CD4-positive, alpha-beta T cell treated with Interleukin-15 for 1 hour (primary cell): ENCODE results near the gene INHA.

Experiments used
- DNase-seq: peaks from one replicate; pipeline ENCODE4 v3.0.0-alpha.2; 2020

INHA gene

DNA sequence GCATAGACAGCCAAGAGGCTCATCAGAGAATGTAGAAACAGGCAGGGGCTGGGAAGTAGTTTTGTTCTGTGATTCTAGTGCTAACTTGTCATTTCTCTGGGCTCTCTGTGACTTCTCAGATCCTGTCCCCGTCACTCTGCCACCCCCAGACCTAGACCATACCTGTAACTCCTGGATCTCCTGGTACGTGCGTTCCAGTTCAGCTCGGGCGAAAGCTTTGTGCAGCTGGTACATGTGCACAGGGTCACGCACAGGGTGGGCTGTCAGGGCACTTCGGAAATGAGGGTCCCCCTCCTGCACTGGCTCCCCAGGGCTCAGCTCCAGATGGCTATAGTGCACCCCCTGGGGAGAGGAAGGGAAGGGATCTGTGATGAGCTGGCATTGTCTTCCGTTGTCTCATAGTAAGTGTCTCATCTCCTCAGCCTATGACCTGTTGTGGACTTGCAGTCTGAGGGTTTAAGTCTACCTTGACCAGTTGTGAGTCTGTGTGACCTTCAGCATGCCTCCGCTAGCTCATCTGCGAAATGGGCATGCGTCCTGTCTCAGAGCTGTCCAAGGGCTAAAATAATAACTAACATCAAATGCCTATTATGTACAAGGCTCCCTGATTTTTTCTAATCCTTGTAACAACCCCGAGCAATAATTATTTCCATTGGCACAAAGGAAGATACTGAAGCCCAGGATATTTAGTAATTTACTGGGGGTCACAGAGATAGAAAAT lies 31.2 kb upstream of the INHA start:
- no peak for DNase-seq

- DNase-seq: peak; percentile 86
Observed at GRCh38 chr2:219541611-219542180, 30.4 kb upstream of the INHA start.

DNA sequence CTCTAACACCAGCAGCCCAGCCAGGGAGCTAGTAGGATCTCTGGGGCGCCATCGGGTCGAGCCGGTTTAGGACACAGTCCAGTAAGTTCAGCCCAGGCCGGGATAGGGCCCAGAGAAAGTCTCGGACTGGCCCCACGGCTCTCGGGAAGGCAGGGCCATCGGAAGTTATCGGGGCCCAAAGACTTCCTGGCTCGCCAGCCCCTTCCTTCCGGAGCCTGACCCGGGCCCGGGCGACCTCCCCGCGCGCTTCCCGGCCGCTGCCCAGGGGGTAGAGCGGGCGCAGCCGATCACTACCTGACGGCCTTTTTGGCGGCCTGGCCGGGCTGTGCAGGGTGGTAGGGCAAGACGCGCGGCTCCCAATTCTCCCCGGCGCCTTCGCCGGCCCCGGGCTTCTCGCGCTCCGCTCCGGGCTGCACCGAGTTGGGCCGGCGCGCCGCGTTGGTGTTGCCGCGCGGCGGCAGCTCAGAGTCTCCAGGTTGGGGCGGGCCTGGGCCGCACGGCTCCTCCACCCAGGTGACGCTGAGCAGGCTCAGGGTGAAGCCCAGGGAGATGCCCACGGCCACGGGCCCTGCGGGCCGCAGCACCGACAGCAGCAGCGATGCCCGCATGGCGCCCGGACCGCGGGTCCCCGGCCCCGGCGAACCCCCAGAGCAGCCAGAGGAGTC lies 29.0 kb upstream of the INHA start:
- DNase-seq: no peak

DNA sequence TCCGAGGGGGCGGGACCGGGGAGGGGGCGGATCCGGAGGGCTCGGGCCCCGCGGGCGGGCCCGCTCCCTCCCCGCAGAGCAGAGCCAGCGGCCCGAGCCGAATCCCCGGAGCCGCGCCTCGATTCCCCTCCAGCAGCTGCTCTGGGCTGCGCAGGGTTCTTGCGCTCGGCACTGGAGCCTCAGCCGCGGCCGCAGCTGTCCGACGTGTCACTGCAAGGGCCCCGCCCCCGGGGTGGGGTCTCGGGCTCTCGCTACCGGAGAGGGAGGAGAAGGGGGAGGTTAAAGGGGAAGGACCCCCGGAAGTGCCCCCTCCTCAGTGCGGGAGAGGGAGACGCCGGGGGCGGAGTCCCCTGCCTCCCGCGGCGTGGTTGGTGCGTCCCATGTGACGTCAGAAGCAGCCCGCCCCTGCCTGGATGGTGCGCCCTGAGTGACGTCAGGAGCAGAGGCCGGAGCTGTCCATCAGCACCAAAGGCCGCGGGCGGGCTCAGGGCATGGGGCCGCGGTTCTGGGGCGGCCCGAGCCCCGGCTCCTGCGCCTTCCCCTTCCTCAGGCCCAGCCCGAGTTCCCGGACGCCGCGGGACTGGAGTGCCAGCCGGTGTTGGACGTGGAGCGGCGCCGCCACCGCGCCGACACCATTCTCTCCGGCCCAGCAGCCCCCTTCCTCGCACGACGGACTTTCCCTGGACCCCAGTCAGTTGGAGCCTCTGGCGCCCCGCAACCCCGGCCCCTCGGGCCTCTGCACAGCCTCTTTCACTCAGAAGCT lies 28.3 kb upstream of the INHA start, which contains the start of the genes CHPF and TMEM198:
CHPF (minus strand) TSS at position 214 of the 763 bp plus-strand sequence. CDS start 271 bp downstream, outside the sequence.
TMEM198 (plus strand) TSS at position 433 of the 763 bp plus-strand sequence. CDS start 700 bp downstream, outside the sequence.
- peak; percentile 96 for DNase-seq

DNA sequence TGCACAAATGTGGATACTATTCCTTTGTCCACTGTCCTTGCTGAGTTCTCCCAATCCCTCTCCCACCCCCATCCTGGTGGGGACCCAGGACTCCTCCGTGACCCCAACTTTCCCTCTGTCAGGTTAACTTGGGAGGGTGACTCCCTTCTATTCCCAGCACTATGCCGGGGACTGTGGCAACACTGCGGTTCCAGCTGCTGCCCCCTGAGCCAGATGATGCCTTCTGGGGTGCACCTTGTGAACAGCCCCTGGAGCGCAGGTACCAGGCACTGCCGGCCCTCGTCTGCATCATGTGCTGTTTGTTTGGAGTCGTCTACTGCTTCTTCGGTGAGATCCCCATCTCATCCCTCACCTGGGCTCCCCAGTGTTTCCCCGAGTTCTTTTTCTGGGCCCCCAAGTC lies 27.5 kb upstream of the INHA start:
- no peak for DNase-seq

DNA sequence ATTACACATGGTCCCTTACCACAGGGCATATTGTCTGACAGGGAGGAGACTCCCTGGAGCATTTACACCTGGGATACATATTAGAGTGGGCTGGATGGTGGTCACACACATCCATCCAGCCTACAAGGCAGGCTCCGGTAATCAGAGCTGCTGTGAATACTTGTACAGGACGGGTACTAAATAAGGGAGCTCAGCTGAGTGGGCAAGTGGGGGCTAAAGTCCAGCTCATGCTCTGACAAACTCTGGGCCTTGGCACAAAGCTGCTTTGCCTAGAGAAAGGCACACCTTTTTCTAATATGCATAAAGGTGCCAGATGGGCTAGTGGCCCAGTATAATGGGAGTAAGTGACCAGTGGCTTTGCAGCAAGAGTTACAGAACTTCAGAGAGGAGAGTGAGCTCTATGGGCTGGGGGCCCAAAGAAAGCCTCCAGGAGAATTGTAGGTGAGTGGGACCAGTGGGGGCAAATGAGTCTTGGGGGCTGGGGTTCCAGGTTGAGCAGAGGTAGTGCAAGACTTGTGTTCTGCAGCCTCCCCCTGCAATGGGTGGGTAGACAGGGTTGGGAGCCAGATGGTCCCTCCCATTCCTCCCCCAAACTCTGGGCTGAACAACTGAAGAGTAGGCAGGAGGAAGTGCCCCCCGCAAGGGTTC lies 26.7 kb upstream of the INHA start:
- DNase-seq: no peak

DNA sequence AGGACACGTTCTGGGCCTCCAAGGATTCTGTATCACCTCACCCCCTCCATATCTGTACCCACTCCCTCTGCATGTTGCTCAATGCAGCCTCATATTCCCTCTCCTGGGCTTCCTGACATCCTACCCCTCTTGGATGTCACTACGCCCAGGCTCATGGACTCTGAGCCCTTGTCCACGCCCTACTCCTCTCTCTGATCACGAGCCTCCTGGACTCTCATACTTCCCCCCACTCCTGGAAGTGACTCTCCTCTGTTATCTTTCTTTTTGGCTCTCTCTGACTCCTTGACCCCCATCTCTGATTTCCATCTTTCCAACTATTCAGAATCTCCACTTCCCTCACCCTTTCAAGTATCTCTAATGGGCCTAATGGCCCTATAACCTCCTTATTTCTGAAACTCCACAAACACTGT lies 26.2 kb upstream of the INHA start:
- DNase-seq: no peak

- DNase-seq: no peak
Observed at GRCh38 chr2:219547621-219548020, 24.5 kb upstream of the INHA start.

GRCh38 chr2:219548990-219549389 lies 23.1 kb upstream of the INHA start:
- no peak for DNase-seq

DNA sequence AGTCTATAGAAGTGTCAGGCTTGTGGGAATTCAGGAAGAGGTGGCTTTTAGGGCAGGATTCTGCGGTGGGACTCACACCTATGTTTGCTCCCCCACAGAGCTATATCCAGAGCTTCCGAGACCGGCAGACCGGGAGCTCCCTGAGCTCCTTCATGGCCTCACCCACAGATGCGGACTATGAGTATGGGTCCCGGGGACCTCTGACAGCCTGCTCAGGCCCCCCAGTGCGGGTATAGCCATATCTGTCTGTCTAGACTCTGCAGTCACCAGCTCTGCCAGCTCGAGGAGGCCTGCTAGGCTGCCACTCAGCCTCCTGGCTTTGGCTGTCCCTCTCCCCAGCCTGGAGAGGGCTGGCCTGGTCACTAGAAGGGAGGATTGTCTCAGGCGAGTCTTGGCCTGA lies 22.5 kb upstream of the INHA start:
- no peak for DNase-seq

DNA sequence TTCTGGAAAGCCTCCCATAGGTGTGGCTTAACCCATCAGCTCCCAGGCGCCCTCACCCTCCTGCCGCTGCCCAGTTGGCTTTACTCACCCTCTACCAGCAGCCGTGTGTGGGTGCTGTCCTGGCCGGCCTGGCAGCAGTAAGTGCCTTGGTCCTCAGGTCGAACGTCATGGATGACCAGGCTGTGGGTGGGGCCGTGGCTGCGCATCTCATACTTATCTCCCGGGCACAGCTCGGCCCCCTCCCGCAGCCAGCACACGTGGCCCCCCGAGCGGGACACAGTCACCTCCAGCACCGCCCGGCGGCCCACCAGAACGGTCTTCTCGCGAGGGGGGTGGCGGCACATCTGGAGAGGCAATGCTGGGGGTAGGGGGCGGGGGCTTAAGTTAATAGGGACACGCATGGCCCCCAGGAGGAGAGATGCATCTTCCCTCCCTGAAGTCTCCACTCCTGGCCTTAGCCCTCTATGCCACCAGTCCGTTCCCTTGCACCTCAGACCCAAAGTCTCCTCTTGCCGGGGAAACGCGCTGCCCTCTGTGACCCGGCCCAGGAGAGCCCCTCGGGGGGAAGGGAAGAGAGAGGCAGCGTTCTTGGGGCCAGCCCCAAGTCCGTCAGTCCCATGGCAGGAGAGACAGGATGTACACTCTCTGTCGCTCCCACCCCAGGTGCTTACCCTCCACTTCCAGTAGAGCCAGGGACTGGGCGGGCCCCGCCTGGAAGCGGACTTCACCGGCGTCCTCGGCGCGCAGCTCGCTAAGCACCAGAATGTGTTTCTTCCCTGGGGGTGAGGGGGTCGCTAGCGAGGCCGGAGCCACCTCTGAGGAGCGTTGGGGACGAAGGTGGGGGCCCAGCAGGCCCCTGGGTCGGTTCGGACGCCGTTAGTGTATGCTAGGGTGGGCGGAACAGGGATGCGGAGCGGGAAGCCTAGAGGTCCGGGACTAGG lies 20.4 kb upstream of the INHA start:
- no peak for DNase-seq

DNA sequence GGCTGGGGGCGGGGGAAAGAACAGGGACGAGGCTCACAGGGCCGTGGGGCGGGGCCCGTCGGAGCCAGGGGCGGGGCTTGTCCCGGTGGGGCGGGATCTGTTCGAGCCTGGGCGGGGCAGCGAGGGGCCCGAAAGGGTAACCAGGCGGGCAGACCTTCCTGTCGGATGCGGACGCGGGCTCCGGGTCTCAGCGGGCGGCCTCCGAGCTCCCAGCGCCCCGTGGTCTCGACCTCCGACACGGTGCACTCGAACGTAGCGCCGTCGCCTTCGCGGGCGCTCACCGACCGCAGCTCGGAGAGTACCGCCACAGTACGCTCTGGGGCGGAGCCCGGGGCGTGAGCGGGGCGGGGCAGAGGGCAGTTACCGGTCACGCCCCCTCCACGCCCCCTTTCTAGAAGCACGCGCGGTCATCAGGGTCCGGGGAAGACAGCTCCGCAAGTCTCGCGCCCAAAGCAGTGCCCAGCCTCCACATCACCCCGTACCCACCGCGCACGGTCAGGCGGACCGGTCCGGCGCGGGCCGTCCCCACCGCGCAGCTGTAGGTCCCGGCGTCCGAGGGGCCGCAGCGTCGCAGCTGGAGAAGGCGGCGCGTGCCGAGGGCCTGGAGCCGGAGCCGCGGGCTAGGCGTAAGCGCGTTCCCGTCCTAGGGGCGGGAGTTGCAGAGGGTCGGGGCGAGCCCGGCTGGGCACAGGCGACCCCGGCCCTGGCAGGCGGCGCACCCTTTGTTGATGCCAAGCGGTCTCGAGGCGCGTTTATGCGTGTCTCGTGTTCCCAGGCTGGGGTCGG lies 19.5 kb upstream of the INHA start:
- DNase-seq: peak; percentile 78

GRCh38 chr2:219553168-219553417 lies 19.0 kb upstream of the INHA start:
- DNase-seq: no peak

DNA sequence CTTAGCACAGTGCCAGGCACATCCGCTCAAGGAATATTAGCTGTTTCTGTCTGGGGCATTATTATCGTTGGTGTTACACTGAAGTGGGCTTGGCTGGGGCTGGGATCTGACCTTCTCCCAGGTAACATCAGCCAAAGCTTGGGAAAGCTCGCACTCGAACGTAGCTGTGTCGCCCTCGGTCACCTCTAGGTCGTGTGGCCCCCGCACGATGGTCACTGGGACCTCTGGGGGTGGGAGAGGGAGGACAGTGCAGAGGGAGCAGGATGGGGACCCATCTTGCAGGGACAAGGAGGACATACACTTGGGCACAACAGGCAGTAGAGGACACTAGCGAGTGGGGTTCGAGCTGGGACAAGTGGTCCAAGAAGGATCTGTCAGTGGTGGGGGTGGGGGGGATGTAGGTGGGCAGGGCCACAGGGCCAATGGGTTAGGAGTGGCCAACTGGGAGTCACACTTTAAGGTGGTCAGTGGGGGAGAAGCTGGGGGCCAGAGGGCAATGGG lies 18.6 kb upstream of the INHA start:
- no peak for DNase-seq

DNA sequence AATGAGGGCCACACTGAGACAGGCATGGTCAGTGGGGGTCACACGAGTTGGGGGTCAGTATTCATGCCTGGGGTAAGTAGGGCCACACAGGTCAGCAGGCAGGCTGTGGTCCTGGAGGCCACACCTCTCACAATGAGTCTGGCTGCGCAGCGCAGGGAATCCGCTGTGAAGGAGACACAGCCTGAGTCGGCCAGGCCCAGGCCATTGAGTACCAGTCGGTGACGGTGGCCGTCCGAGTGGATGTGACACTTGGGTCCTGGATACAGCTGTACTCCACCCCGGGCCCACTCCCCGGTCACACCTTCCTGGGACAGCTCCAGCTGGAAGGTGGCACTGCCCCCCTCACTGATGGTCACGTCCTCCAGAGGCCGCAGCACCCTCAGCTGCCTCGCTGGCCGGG lies 17.8 kb upstream of the INHA start:
- DNase-seq: no peak

DNA sequence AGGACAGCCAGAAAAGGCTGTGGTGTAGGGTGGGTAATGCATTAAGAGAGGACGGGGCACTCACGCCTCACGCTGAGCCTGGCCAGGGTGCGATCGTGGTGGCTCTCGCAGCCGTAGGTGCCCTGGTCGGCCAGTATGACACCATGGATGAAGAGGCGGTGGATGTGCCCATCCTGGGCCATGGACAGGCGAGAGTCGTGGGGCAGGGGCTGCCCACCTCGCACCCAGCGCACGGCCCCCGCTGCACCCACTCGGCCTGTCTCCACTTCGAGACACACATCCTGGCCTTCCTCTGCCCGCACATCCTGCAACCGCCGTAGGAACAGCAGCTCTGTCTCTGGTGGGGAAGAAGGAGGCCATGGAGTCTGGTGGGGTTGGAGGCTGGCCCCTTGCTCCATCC lies 16.2 kb upstream of the INHA start:
- DNase-seq: no peak

- no peak for DNase-seq
Observed at GRCh38 chr2:219556413-219556812, 15.7 kb upstream of the INHA start.

DNA sequence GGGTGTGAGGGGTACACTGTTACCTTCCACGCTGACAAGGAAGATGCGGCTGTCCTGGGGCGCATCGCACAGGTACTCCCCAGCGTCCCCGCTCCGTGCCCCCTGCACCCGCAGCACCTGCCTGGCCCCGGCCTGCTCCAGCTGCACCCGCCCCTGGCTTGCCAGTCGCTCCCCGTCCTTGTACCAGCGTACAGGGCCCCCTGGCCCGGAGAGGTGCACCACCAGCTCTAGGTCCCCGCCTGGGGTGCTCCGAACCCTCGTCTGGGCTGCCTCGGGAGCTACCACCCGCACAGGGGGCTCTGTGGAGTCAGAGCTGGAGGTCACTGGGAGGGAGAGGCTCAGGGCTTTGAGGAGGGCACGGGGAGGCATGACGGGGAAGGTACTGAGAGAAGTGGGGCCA lies 14.8 kb upstream of the INHA start:
- DNase-seq: no peak

DNA sequence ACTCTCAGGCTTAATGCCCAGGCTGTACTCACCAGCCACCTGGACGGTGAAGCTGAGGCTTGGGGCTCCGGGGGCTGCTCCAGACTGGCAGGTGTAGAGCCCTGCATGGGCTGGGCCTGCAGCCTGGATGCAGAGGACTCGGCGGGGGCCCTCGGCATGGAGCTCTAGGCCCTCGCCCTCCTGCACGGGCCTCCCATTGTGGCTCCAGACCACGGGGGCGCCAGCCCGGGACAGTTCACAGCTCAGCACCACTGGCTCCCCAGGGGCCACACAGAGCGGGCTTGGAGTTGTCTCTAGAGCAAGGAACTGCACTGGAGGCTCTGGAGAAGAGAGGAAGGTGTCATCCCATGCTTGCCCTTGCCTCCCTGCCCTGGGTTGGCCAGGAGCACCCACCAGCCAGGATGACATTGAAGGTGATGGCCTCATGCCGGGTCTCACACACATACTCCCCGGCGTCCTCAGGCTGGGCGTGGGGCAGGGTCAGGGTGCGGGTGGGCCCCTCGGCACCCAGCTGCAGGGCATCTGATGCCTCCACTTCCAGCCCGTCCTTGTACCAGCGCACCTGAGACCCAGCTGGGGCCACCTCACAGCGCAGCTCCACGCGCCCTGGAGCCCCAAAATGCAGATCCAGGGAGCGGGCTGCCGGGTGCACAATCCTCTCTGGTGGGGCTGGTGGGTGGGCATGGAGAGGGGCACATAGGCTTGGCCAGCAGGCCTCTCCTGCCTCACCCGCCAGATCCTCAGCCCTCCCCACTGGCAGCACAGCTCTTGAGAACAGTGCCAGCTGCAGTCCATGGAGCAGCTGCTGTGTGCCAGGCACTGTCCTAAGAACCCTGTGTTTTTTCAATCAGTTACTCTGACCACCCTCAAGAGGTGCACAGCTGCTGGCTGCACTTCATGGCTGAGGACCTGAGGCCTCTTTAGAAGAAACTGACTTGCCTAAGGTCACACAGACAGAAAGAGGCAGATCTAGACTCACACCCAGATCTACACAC lies 14.0 kb upstream of the INHA start:
- no peak for DNase-seq
